ENCODE data around the gene LSMEM2. TPM values are rescaled to one million over a fixed set of nuclear protein-coding genes. Genes with fewer than 3 reads are reported as not detected.
A peak's percentile ranks its signal among the peaks of the same experiment; 100 is the strongest.

Gene LSMEM2
- total RNA-seq, 2 donors from 2014 or later, result not detected

DNA sequence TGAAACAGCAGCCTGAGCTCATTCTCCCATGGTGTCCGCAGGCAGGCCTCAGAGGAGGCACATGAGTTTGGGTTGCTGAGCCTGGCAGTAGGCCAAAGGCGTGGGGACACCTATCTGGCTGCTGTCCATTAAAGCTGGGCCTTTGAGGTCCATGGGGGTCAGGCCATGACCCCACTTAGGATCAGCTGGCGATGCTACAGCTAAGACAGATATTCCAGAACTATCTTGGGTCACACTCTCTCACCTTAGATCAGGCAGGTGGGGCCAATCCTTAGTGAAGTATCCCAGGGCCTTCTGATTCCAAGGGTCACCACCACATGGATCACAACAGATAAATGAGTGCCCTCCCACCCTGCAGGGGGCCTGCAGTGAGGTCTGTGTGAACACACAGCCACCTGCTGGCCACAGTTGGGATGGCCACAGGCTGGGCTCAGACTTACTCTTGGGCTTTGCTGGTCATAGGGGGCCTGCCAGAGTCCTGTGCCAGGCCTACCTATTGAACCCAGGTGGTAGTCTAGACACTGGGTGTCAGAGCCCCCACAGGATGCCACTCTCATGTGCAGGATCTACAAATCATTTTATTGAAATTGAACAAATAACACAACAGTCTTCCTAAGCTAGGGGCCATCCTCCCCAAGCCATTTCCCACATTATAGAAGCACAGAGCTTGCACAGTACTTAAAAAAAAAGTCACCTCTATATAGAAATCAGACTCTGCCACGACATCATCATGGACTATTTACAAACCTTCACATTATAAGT lies 45.6 kb downstream of the LSMEM2 start:
- DNase-seq, result peak; percentile 39 to 81
- ATAC-seq, result no peak
- intact Hi-C loops (cut with DNase I, micrococcal nuclease), result no loop called here

GRCh38 chr3:50325113-50325480 lies 46.2 kb downstream of the LSMEM2 start:
- DNase-seq (no peak), ATAC-seq (no peak)
- intact Hi-C loops (cut with DNase I, micrococcal nuclease), result no loop called here

DNA sequence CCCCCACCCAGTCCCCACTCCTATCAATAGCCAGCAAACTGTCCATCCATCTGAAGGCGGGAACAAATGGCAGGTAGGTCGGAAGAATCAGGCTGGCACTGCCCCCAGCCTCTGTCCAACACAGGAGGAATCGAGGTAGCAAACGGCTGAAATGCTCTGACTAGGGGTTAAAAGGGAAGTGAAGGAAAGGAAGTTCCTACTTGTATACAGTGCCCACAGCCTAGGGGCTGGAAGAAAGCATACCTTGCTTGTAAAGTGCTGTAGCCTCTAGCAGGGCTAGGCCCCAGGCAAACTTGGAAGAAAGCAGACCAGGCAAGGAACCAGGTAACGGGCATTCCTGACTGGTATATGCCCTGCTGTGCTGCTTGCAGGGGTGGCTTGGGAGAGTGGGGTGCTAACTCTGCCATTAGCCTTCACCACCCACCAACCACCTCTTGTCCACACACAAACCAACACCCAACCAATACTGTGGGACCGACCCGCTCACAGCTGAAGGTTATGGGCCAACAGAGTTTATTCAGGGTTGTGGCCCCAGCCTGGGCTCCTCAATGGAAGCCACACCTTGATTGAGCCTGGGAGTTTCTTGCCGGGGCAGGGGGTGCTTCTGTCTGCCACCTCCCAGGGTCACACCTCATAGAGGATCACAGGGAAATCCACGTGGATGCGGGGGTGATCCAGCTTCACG lies 46.8 kb downstream of the LSMEM2 start:
- DNase-seq (no peak), ATAC-seq (no peak)
- intact Hi-C loops (cut with DNase I, micrococcal nuclease), result no loop called here

DNA sequence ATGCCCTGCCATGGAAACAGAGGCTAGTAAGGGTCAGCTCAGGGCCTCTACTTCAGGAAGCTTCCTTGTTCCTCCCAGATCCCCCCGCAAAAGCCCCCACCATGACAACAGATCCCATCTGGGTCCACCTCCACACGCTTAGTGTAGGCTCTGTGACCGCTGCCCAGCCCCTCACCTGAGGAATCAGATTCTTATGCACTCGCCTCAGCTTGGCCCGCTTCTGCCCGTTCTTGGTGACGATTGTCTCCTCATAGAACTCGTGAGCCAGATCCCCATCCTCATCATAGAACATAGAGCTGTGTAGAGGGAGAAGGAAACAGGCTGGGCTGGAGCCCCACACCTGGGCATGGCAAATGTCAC lies 47.3 kb downstream of the LSMEM2 start:
- DNase-seq, result no peak
- intact Hi-C loops (cut with DNase I, micrococcal nuclease), result no loop called here

DNA sequence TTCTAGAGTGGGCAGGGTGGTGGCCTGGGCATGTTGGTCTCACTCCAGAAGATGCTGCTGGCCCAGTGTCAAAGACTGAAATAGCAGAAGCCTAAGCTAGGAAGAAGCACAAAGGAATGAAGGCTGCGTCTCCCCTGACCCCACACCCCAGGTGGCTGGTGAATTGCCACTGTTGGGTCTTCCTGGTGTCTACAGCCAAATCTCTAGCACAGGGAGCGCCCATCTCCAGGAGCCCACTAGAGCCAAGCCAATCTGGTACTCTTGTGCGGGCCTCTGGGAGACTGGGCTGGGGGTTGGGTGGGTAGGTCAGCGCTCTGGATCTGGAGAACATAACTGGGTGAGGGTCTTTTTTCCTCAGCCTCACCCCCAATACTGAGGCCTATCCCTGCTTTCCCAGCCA lies 48.2 kb downstream of the LSMEM2 start:
- DNase-seq, result no peak
- intact Hi-C loops (cut with DNase I, micrococcal nuclease), result no loop called here
- ATAC-seq, result no peak

More for the DNA sequence above, 47.3 kb downstream of the LSMEM2 start:
- ATAC-seq, result no peak

DNA sequence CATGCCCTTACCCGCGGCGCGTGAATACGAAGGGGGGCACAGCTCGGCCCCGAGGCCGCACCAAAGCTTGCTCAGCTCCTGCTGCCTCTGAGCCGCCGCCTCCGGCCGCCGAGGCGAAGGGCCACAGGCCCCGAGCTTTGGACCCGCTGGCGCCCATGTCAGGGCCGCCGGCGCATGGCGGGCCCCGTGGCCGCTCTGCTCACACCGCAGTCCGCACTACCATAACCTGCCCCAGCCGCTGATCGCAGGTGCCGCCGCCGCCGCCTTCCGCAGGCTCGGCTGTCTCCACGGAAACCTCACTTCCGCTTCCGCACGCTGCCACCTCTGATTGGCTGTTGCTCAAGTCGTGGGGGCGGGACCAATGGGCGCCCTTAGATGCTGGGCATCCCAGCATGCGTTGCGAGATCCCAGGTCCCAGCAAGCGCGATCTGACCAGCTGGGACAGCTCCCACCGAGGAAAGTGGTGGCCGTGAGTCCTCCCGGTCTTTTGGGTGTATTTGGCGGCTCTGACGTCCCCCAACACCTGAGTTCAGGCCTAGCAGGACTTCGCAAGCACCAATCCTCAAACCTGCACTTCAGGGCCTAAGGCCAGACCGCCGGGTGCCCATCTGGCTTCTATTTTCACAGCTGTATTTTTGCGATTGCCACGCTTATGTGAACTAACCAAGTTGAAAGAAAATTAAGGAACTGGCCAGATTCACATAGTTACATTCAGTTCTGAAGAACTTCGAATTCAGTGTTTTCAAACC lies 49.2 kb downstream of the LSMEM2 start, which contains the start of gene TUSC2:
Gene TUSC2 (minus strand): TSS at position 281 of the 749 bp plus-strand sequence. CDS start 124 bp downstream, at position 157.
- ATAC-seq (peak; percentile 93), DNase-seq (peak; percentile 97 to 99)
- intact Hi-C loops (cut with DNase I, micrococcal nuclease), result no loop called here

GRCh38 chr3:50330330-50330729 lies 51.4 kb downstream of the LSMEM2 start:
- ATAC-seq (no peak), DNase-seq (peak in 1 of 2 donors; percentile 24)
- intact Hi-C loops (cut with DNase I, micrococcal nuclease), result no loop called here

- ATAC-seq (no peak), DNase-seq (no peak)
- intact Hi-C loops (cut with DNase I, micrococcal nuclease), result no loop called here
Observed at GRCh38 chr3:50331364-50331907, 52.5 kb downstream of the LSMEM2 start.

DNA sequence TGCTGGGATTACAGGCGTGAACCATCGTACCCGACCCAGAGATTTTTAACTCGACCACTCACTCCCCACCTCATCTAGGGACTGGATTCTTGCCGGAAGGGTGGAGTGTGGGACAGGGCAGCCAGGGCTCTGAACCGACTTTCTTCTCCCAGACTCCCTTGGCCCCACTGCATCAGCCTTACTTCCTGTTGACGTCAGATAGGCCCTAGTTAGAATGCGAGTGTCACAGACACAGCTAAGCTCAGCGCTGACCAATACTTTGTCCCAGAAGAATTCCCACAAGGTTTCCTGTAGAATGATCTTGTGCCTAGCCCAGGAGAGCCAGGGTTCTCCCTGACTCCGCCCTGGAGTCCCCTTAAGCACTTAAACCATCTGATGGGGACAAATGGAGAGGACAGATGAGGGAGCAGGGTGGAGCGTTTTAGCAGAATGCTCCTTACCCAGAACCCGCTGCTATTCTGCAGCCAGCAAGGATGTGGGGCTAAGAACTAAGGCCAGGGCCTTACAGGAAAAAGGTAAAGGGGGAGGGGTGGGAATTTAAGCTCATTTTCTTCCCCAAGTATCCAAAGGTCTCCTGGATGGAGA lies 54.9 kb downstream of the LSMEM2 start:
- intact Hi-C loops (cut with DNase I, micrococcal nuclease), result no loop called here
- no peak for ATAC-seq

GRCh38 chr3:50334339-50335075 lies 55.6 kb downstream of the LSMEM2 start:
- ATAC-seq (no peak), DNase-seq (no peak)
- intact Hi-C loops (cut with DNase I, micrococcal nuclease), result no loop called here

More for the DNA sequence above, 54.9 kb downstream of the LSMEM2 start:
- DNase-seq, result no peak

DNA sequence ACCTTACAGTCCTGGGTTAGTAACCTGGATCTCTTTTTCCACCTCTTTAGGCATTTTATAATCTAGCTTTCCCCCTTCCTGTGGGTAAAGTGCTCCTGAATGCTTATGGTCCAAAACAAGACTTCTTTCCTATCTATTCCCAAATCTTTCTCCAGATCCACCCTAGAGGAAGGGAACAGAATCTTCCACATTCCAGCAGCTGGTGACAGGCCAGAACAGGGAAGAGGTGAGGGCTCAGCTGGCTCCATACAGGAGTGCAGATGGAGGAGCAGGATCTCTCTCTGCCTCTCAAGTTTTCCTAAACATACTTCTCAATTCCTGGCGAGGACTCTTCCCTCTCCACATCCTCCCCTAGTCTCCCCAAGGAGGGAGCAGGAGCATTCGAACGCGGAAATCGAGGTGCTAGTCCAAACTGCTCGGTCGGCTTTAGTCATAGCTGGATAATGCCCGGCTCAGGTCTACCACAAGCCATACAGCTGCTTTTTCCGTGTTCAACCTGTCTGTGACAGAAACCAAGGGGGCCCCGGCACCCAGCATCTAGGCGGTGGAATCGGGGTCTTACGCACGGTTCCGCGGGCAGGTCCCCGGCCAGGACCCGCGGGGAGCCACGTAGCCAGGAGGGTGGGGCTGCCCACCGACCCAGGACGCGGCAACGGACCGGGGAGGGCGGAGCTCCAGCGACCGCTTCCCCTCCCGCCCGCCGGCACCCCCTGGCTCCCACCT lies 57.7 kb downstream of the LSMEM2 start:
- intact Hi-C loops (cut with DNase I, micrococcal nuclease), result no loop called here
- ATAC-seq, result peak; percentile 7
- DNase-seq, result no peak

- intact Hi-C loops (cut with DNase I, micrococcal nuclease), result no loop called here
- ATAC-seq (peak; percentile 83), DNase-seq (peak; percentile 99 to 100)
Observed at GRCh38 chr3:50337175-50337861, 58.4 kb downstream of the LSMEM2 start.

Other genes with a start within 250 kb of the LSMEM2 start
- gene RBM5, start 190.2 kb upstream of the LSMEM2 start, total RNA-seq, result 100 to 1,000 TPM; 124 to 135 TPM
- 10 to 100 TPM; 11.5 to 12.1 TPM for gene SEMA3F, start 123.8 kb upstream of the LSMEM2 start, total RNA-seq
- gene GNAT1, start 87.5 kb upstream of the LSMEM2 start, total RNA-seq, result not detected
- not detected for gene SLC38A3, start 73.8 kb upstream of the LSMEM2 start, total RNA-seq
- 10 to 100 TPM; 46.1 to 81.3 TPM for gene GNAI2, start 42.9 kb upstream of the LSMEM2 start, total RNA-seq
- 100 to 1,000 TPM in 1 of 2 donors, 10 to 100 TPM in 1; 56.8 to 116 TPM for gene SEMA3B, start 9.9 kb upstream of the LSMEM2 start, total RNA-seq
- gene IFRD2, start 13.3 kb downstream of the LSMEM2 start, total RNA-seq, result 10 to 100 TPM; 48.8 to 68.6 TPM
- gene HYAL3, start 20.3 kb downstream of the LSMEM2 start, total RNA-seq, result 1 to 10 TPM; 2.2 to 2.8 TPM
- gene NAA80, start 20.3 kb downstream of the LSMEM2 start, total RNA-seq, result 10 to 100 TPM in 1 of 2 donors, 1 to 10 TPM in 1; 9.8 to 11.2 TPM
- gene HYAL1, start 24.5 kb downstream of the LSMEM2 start, total RNA-seq, result 10 to 100 TPM in 1 of 2 donors, 1 to 10 TPM in 1; 6.9 to 16.4 TPM
- gene HYAL2, start 43.7 kb downstream of the LSMEM2 start, total RNA-seq, result 10 to 100 TPM; 27.9 to 34.7 TPM
- 10 to 100 TPM; 26.7 to 29.1 TPM for gene TUSC2, start 49.1 kb downstream of the LSMEM2 start, total RNA-seq
- gene RASSF1, start 61.7 kb downstream of the LSMEM2 start, total RNA-seq, result 10 to 100 TPM; 14.5 to 15.0 TPM
- gene ZMYND10, start 66.6 kb downstream of the LSMEM2 start, total RNA-seq, result under 1 TPM; 0.47 to 0.49 TPM
- 10 to 100 TPM; 18.1 to 23.5 TPM for gene NPRL2, start 71.7 kb downstream of the LSMEM2 start, total RNA-seq
- 10 to 100 TPM; 35.8 to 36.9 TPM for gene CYB561D2, start 71.8 kb downstream of the LSMEM2 start, total RNA-seq
- gene TMEM115, start 80.4 kb downstream of the LSMEM2 start, total RNA-seq, result 10 to 100 TPM; 44.6 to 48.3 TPM
- gene CACNA2D2, start 224.5 kb downstream of the LSMEM2 start, total RNA-seq, result 1 to 10 TPM; 1.9 to 3.2 TPM

All from left colon (tissue), 2 donors.